NCI-H1436 (cell line): Measurements from ENCODE around the gene PSTPIP1.
A peak's percentile ranks its signal among the peaks of the same experiment; 100 is the strongest.

Source experiments
- DNase-seq: peaks from one replicate; lab custom pipeline; 2025; lab: John Stamatoyannopoulos, UW

PSTPIP1 gene

GRCh38 chr15:77042955-77043920 lies 48.3 kb downstream of the PSTPIP1 start:
- no peak for DNase-seq

DNA sequence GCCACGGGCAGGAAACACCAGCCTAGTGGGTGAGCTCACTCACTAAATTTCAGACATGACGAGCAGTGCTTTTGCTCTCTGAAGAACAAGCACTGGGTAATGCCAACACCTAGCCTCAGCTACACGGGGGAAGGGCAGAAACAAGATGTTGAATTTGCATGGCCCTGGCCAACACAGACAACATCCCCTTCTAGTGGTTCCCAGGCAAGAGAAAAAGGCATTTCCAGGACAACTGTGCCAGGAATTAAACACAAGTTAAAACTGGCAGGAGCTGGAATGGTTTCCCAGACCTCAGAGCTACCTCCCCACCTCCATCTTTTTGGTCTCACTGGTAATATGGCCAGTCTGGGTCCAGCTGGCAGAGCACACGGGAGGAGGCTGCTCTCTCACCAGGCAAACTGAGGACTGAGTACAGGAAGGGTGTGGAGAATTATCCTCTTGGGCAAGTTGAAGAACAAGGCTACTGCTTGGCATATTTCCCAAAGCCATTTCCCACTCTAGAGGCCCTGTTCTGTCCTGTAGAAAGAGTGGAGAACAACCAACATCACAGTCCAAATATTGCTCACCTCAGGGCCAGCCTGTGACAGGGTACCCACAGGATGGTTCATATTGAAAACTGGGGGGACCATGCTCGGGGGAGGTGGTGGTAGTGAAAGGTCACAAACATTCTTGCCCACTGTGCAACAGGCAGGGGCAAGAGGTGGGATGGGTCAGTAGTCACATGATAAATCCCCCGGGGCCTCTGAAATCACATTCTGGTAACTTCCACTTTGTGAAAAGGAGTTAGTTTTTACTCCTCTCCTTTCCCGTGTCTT lies 49.5 kb downstream of the PSTPIP1 start:
- no peak for DNase-seq

DNA sequence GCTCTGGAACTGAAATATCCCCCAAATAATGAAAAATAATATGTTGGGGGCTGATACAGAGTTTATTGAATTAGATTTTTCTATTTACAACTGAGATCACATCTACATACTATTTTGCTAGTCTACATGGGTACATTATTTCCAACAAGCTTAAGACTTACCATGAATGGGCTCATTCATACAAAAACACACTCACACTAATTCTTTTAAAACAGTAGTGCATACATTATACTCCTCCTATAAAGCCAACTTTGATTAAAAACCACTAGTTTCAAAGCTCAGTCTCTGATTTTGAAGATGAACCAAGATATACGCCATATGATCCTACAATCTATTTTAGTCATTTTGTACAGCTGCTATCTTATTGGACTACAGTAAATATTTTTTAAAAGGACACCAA lies 51.1 kb downstream of the PSTPIP1 start:
- DNase-seq = no peak

GRCh38 chr15:77046704-77047412 lies 51.9 kb downstream of the PSTPIP1 start:
- DNase-seq = no peak

- no peak for DNase-seq
Observed at GRCh38 chr15:77048135-77048876, 53.4 kb downstream of the PSTPIP1 start.

- DNase-seq = no peak
Observed at GRCh38 chr15:77052556-77052955, 57.6 kb downstream of the PSTPIP1 start.

DNA sequence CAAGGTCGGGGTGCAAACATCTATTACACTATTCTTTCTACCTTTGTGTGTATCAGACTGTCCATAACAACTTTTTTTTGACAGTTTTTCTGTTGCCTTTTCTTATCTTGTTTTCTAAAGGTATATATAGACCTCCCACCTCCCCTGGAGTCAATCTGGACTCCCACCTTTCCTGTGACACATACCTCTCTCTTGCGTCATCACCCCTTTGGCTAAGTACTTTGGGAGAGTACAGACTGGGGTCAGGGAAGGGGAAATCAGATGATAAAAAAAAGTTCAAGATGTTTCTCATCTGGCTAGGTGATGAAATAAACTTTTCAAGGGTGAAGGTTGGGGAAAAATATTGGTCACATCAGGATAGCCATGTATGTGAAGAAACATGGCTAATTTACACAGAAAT lies 58.8 kb downstream of the PSTPIP1 start:
- DNase-seq = no peak

DNA sequence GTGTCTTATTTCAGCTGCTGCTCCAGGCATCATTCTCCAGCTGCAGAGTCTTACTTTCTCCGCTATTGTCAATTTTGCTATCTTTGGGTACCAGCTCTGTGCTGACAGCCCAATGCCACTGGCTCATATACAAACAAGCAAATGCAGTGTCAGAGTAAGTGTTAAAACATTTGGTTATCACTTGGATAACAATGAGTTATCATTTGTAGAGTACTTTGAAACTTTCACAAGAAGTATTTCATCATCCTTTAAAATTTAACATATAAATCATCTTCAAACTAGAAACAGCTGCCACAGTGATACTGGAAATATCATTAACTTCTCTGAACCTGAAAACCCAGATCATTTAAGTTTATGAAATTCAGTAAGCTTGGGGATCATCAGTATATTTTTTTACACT lies 62.1 kb downstream of the PSTPIP1 start:
- DNase-seq = no peak

- DNase-seq = no peak
Observed at GRCh38 chr15:77057685-77058084, 62.8 kb downstream of the PSTPIP1 start.

DNA sequence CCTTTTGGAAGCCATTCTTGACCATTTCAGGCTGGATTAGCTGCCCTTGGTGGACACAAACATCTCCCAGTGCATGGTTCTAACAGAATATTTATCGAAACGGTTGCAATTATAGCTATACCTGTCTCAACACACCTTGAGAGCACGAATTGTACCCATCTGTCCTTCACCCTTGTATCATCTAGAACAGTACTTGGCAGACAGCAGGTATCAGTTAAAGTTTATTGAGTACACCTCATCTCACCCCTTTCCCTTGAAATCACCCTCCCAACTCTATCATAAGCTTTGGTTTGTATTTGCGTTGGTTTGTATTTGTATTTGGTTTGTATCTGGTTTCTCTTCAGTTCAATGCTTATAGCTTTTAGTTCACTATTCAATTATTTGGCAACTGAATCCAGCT lies 63.5 kb downstream of the PSTPIP1 start:
- no peak for DNase-seq

- DNase-seq = peak; percentile 8
Observed at GRCh38 chr15:77059786-77060361, 64.9 kb downstream of the PSTPIP1 start.

DNA sequence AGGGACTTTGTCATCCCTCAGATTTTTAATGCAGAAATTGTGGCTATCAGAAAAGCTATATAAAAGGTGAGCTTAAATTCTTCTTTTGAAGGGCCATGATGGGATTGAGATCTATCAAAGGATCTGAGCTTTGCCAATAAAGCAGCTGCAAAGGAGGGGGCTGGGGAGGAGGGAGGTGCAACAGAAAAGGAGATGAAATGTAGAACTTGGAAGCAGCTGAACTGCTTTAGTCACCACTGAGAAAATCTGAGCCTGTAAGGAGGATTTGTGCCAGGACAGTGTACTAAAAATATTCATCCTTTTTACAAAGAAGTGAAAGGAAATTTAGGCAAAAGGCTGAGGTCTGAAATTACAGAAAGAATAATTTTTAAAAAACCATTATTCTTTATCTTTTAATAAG lies 65.6 kb downstream of the PSTPIP1 start:
- DNase-seq = no peak

DNA sequence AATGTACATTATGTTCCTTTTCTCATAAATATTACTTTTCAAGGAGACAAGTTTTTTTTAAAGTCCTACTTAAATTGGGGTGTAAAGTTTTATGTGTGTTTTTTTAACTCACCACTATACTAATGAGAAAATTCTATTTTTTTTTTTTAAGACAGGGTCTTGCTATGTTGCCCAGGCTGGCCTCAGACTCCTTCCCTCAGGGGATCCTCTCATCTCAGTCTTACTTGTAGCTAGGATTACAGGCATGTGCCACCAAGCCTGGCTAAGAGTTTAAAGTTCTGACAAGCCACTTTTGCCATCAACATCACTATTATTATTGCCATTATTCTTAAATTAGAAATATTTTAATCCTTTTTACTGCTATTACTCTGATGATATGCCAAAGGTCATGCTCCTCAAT lies 68.3 kb downstream of the PSTPIP1 start:
- no peak for DNase-seq

- DNase-seq = no peak
Observed at GRCh38 chr15:77064063-77064462, 69.1 kb downstream of the PSTPIP1 start.

DNA sequence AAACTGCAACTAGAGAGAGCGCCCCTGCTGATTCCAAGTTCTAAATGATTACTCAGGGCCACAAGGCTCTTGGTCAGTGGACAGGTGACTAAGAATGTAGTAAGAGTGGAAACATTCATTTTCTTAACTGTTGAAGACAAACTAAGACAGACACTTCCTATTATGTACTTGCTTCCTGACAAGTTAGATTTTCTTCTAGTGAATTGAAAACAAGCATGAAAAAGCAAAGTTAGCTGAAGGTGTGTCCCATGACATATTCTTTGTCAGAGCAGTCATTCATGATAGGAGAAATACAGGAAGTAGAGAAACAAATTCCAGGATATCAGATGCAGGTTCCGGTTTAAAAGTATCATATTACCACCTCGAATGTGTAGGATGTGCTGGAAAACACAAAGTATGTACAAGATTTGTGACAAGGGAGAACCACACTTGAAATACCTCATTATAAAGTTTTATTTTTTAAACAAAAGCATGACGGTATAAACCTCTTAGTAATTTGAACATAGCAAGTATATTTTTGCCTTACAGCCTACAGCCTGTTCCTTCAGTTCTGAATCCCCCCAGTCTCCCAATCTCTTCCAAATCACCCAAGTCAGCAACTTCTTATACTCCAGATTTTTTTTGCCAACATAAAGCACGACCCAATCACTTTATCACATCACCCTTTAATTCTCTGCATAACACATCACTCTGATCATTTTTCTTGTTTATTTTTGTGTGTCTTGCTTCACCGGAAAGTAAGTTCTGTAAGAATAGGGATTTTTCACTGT lies 69.8 kb downstream of the PSTPIP1 start:
- no peak for DNase-seq

DNA sequence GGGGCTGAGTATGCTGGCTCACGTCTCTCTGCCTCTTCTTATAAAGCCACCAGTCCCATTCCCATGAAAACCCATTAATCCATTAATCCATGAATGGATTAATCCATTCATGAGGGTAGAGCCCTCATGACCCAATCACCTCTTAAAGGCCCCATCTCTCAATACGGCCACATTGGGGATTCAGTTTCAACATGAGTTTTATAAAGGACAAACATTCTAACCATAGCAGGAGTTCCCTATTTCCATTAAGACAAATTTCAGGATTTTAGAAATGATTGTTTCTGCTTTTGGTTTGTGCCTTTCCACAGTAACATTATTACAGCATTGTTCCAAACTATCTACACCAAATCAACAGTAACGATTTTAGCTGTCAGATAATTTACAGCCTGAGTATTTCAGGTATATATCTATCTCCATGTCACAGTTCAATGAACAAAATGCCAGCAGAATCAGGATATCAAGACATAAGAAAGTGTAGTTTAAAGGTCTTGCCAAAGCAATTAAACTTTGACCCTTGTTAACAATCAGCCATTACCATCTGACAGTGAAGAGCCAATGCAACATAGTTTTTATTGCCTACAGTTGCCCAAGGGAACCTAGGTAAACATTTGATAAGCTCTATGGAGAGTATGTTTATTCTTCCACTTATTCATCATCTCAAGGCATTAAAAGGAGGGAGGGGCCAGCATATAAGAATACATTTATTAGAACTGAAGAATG lies 72.2 kb downstream of the PSTPIP1 start:
- peak; percentile 25 for DNase-seq

DNA sequence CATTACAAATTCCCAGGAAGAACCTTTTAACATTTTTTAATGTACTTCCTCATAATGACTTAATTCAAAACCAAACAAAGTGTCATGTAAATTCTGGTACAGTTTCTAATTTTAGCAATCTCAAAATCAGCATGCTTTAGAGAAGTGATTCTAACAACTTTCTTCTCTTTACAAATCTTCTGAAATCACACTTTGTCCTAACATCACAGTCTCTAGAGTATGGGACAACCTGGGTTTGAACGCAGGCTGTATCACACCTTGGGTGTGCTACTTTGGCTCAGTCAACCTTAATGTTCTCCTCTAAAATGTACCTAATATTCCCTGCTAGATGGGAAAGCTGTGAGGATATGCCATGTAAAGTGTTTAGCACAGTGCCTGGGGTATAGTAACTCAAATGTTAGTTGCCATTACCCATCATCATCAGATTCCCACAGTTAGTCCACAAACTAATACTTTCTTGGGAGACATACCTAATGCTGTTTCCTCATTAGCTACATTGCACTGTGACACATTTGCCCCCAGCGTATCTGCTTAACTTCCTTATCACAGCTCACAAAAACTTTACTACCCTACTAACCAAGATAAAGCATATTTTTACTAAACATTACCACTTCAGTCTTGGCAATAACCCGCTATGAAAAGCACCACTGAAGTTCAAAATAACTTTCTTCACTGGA lies 72.9 kb downstream of the PSTPIP1 start:
- no peak for DNase-seq

- DNase-seq = no peak
Observed at GRCh38 chr15:77068633-77069032, 73.7 kb downstream of the PSTPIP1 start.

- DNase-seq = no peak
Observed at GRCh38 chr15:77069521-77070121, 74.7 kb downstream of the PSTPIP1 start.
